Measurements from ENCODE around the gene TCEAL8. TPM values are rescaled to one million over a fixed set of nuclear protein-coding genes. Genes with fewer than 3 reads are reported as not detected.

The TCEAL8 gene
- total and polyA plus RNA-seq, 4 donors = 43.4 to 127 (median 65.1) TPM

DNA sequence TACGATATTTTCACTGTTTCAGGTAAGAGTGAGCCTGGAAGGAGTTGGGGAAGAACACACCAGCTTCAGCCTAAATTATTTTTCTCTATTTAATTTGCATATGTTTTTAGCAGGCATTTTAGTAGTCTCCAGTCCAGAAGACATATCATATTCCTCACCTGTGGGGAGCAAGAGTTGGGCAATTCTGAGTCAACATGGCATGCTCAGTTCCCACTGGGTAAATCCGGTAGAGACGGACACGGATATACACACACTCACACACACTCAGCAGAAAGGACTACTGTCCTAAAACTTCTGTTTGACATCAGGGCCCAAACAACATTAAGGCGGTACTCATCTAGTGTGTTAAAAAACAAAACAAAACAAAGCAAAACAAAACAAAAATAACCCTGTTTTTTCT is 44.9 kb downstream of the TCEAL8 start:
- Histone ChIP-seq H3K27me3 (ENCODE audit: control insufficient read depth in 1 of 2, insufficient read depth in 2 of 2, low read length in 1 of 2) (no peaks in the 10 kb centered on the region), H3K27ac (ENCODE audit: low read depth in 1 of 2, low read length in 2 of 2) (no peak overlapping the region), H3K4me3 (ENCODE audit: low read length in 2 of 2) (no peak overlapping the region), H3K4me1 (ENCODE audit: control insufficient read depth in 1 of 2, insufficient read depth in 2 of 2, low read length in 2 of 2) (no peaks in the 10 kb centered on the region), H3K36me3 (ENCODE audit: control insufficient read depth in 1 of 2, insufficient read depth in 2 of 2, low read length in 1 of 2) (no peaks in the 10 kb centered on the region), H3K9me3 (ENCODE audit: control insufficient read depth, low read length) (no peaks in the 10 kb centered on the region)
- no peak for ATAC-seq (ENCODE audit: low FRiP score)
- no peak for DNase-seq
- 68 to 84% methylated on average over 5 of the region's 5 CpGs for WGBS, 2 donors
- intact Hi-C loops (cut with DNase I) = loop anchor here in 1 of 2 donors (10.0 kb wide), 2 partner anchors 125 to 255 kb away; partner anchors contain the start of gene TCEAL7

Other genes with a start within 250 kb of the TCEAL8 start
- gene BEX1, start 191.0 kb downstream of the TCEAL8 start, total RNA-seq = 1 to 10 TPM in 1 of 2 donors, under 1 TPM in 1; 0.48 to 1.2 TPM
- 1 to 10 TPM in 1 of 2 donors, under 1 TPM in 1; 0.36 to 1.1 TPM for gene BEX1, start 191.0 kb downstream of the TCEAL8 start, polyA plus RNA-seq
- 1 to 10 TPM; 1.7 to 3.1 TPM for gene NXF3, start 162.0 kb downstream of the TCEAL8 start, total RNA-seq
- gene NXF3, start 162.0 kb downstream of the TCEAL8 start, polyA plus RNA-seq = 1 to 10 TPM in 1 of 2 donors, not detected in 1; 4.0 TPM
- 10 to 100 TPM; 30.6 to 39.6 TPM for gene BEX4, start 40.0 kb downstream of the TCEAL8 start, total RNA-seq
- 10 to 100 TPM; 41.7 to 61.7 TPM for gene BEX4, start 40.0 kb downstream of the TCEAL8 start, polyA plus RNA-seq
- 1 to 10 TPM; 1.6 to 1.8 TPM for gene TCEAL5, start 21.6 kb upstream of the TCEAL8 start, total RNA-seq
- 10 to 100 TPM in 1 of 2 donors, under 1 TPM in 1; 0.28 to 11.5 TPM for gene TCEAL5, start 21.6 kb upstream of the TCEAL8 start, polyA plus RNA-seq
- gene BEX2, start 55.8 kb upstream of the TCEAL8 start, total RNA-seq = 1 to 10 TPM; 2.3 to 4.7 TPM
- 10 to 100 TPM in 1 of 2 donors, 1 to 10 TPM in 1; 2.6 to 13.4 TPM for gene BEX2, start 55.8 kb upstream of the TCEAL8 start, polyA plus RNA-seq
- 10 to 100 TPM in 1 of 2 donors, 1 to 10 TPM in 1; 8.4 to 12.7 TPM for gene TCEAL7, start 75.1 kb upstream of the TCEAL8 start, total RNA-seq
- gene TCEAL7, start 75.1 kb upstream of the TCEAL8 start, polyA plus RNA-seq = 10 to 100 TPM in 1 of 2 donors, 1 to 10 TPM in 1; 6.7 to 21.9 TPM
- 10 to 100 TPM; 53.2 to 55.3 TPM for gene TCEAL9, start 101.4 kb upstream of the TCEAL8 start, total RNA-seq
- gene TCEAL9, start 101.4 kb upstream of the TCEAL8 start, polyA plus RNA-seq = 100 to 1,000 TPM; 178 to 199 TPM
- gene BEX3, start 121.4 kb upstream of the TCEAL8 start, total RNA-seq = 10 to 100 TPM; 64.8 to 83.7 TPM
- gene BEX3, start 121.4 kb upstream of the TCEAL8 start, polyA plus RNA-seq = 100 to 1,000 TPM; 201 to 237 TPM

Measured in aorta (tissue), 5 donors.